ENCODE measurements around the gene PEX7. TPM values are rescaled to one million over a fixed set of nuclear protein-coding genes. Genes with fewer than 3 reads are reported as not detected.
A peak's percentile ranks its signal among the peaks of the same experiment; 100 is the strongest.

Gene PEX7
- total and polyA plus RNA-seq, 4 experiments from 2014 or later = 4.4 to 7.2 (median 5.1) TPM

DNA sequence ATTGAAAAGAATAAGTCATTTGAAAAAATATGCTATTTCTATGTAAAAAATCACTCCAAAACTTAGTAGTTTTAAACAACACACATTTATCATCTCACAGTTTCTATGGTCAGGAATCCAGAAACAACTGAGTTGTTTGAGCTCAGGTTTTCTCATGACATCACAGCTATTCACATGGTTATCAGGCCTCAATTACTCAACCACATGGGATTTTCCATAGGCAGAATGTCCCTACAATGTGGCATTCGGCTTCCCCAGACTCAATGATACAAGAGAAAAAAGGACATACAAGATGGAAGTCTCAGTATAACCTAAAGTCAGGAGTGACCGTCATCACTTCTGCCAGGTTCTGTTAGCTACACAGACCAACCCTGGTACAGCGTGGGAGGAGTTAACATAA, 96.3 kb downstream of the PEX7 start:
- Histone ChIP-seq H3K9me3 (ENCODE audit: control insufficient read depth in 1 of 2, low read length in 2 of 2) (no peaks in the 10 kb centered on the region), H3K27me3 (ENCODE audit: insufficient read depth, low read length) (peaks cover 23% of the 10 kb centered on the region), H3K4me1 (ENCODE audit: insufficient read depth, low read length) (peaks cover 39% of the 10 kb centered on the region), H3K4me3 (ENCODE audit: low read length in 2 of 2) (no peak overlapping the region), H3K27ac (ENCODE audit: low read depth, low read length) (no peak overlapping the region), H3K36me3 (ENCODE audit: insufficient read depth, low read length) (no peaks in the 10 kb centered on the region)
- no peaks in the 10 kb centered on the region for H3K9me3 Mint-ChIP-seq
- intact Hi-C loops (cut with micrococcal nuclease) = no loop called here
- H3K27ac Mint-ChIP-seq = no peak overlapping the region
- POLR2A ChIA-PET (ENCODE audit: partially characterized antibody) = no interaction called here
- peaks cover 12 to 27% (median 25%) of the 10 kb centered on the region in 4 donors for H3K4me1 Mint-ChIP-seq
- no peak for DNase-seq
- CTCF ChIA-PET (ENCODE audit: partially characterized antibody) = no interaction called here
- peak overlapping the region in 1 of 8 donors; percentile 48 for H3K4me3 Mint-ChIP-seq
- peaks cover 20 to 23% of the 10 kb centered on the region in 2 donors for H3K36me3 Mint-ChIP-seq
- peaks cover 23 to 26% of the 10 kb centered on the region in 2 donors for H3K27me3 Mint-ChIP-seq

GRCh38 chr6:136920216-136920615, 97.8 kb downstream of the PEX7 start:
- Histone ChIP-seq H3K4me3 (ENCODE audit: low read length in 2 of 2) (peak overlapping the region in 1 of 2 donors; percentile 33), H3K27ac (ENCODE audit: low read depth, low read length) (no peak overlapping the region), H3K9me3 (ENCODE audit: control insufficient read depth in 1 of 2, low read length in 2 of 2) (no peaks in the 10 kb centered on the region), H3K4me1 (ENCODE audit: insufficient read depth, low read length) (peaks cover 39% of the 10 kb centered on the region), H3K27me3 (ENCODE audit: insufficient read depth, low read length) (peaks cover 32% of the 10 kb centered on the region), H3K36me3 (ENCODE audit: insufficient read depth, low read length) (no peaks in the 10 kb centered on the region)
- peaks cover 0 to 4% (median 0%) of the 10 kb centered on the region in 8 donors for H3K9me3 Mint-ChIP-seq
- DNase-seq = peak in 2 of 5 donors; percentile 3 to 6
- no peak overlapping the region for H3K27ac Mint-ChIP-seq
- peaks cover 14 to 17% of the 10 kb centered on the region in 2 donors for H3K36me3 Mint-ChIP-seq
- H3K27me3 Mint-ChIP-seq = peaks cover 35 to 38% of the 10 kb centered on the region in 2 donors
- ChIA-PET CTCF (ENCODE audit: partially characterized antibody) (interaction anchor here (2.7 kb wide), 1 partner anchor 276 kb away, joined by 9 read pairs; no protein-coding TSS in a partner anchor), POLR2A (ENCODE audit: partially characterized antibody) (no interaction called here)
- H3K4me3 Mint-ChIP-seq = peak overlapping the region; percentile 54 to 87 (median 84)
- intact Hi-C loops (cut with micrococcal nuclease) = loop anchor here (10.0 kb wide), 1 partner anchor 315 kb away; no protein-coding TSS in a partner anchor
- H3K4me1 Mint-ChIP-seq = peaks cover 12 to 34% (median 29%) of the 10 kb centered on the region in 4 donors

- Histone ChIP-seq H3K4me1 (ENCODE audit: insufficient read depth, low read length) (peaks cover 39% of the 10 kb centered on the region), H3K4me3 (ENCODE audit: low read length in 2 of 2) (peak overlapping the region in 1 of 2 donors; percentile 33), H3K27me3 (ENCODE audit: insufficient read depth, low read length) (peaks cover 36% of the 10 kb centered on the region), H3K36me3 (ENCODE audit: insufficient read depth, low read length) (no peaks in the 10 kb centered on the region), H3K9me3 (ENCODE audit: control insufficient read depth in 1 of 2, low read length in 2 of 2) (no peaks in the 10 kb centered on the region), H3K27ac (ENCODE audit: low read depth, low read length) (no peak overlapping the region)
- H3K4me1 Mint-ChIP-seq = peaks cover 12 to 34% (median 29%) of the 10 kb centered on the region in 4 donors
- peaks cover 36 to 38% of the 10 kb centered on the region in 2 donors for H3K27me3 Mint-ChIP-seq
- CTCF ChIA-PET (ENCODE audit: partially characterized antibody) = interaction anchor here (2.7 kb wide), 1 partner anchor 277 kb away, joined by 9 read pairs; no protein-coding TSS in a partner anchor
- no peak overlapping the region for H3K27ac Mint-ChIP-seq
- peaks cover 8 to 11% of the 10 kb centered on the region in 2 donors for H3K36me3 Mint-ChIP-seq
- H3K9me3 Mint-ChIP-seq = peaks cover 0 to 4% (median 0%) of the 10 kb centered on the region in 8 donors
- peak overlapping the region; percentile 54 to 87 (median 84) for H3K4me3 Mint-ChIP-seq
- POLR2A ChIA-PET (ENCODE audit: partially characterized antibody) = interaction anchor here (0.9 kb wide), 1 partner anchor 129 kb away, joined by 3 read pairs; the partner anchor contains the start of gene MAP3K5
- intact Hi-C loops (cut with micrococcal nuclease) = loop anchor here (10.0 kb wide), 1 partner anchor 316 kb away; no protein-coding TSS in a partner anchor
- DNase-seq = peak in 4 of 5 donors; percentile 11 to 24 (median 16)
These were observed 98.4 kb downstream of the PEX7 start for GRCh38 chr6:136920671-136921380.

GRCh38 chr6:136921381-136921935, 99.1 kb downstream of the PEX7 start:
- H3K27me3 Mint-ChIP-seq = peaks cover 36 to 38% of the 10 kb centered on the region in 2 donors
- peaks cover 39% of the 10 kb centered on the region for H3K4me1 ChIP-seq (ENCODE audit: insufficient read depth, low read length)
- intact Hi-C loops (cut with micrococcal nuclease) = loop anchor here (10.0 kb wide), 1 partner anchor 317 kb away; no protein-coding TSS in a partner anchor
- H3K27me3 ChIP-seq (ENCODE audit: insufficient read depth, low read length) = peaks cover 36% of the 10 kb centered on the region
- peaks cover 4 to 8% of the 10 kb centered on the region in 2 donors for H3K36me3 Mint-ChIP-seq
- H3K9me3 ChIP-seq (ENCODE audit: control insufficient read depth in 1 of 2, low read length in 2 of 2) = no peaks in the 10 kb centered on the region
- H3K27ac ChIP-seq (ENCODE audit: low read depth, low read length) = no peak overlapping the region
- peaks cover 0 to 4% (median 0%) of the 10 kb centered on the region in 8 donors for H3K9me3 Mint-ChIP-seq
- DNase-seq = peak in 2 of 5 donors; percentile 1 to 6
- no peaks in the 10 kb centered on the region for H3K36me3 ChIP-seq (ENCODE audit: insufficient read depth, low read length)
- H3K4me3 ChIP-seq (ENCODE audit: low read length in 2 of 2) = peak overlapping the region in 1 of 2 donors; percentile 33
- no peak overlapping the region for H3K27ac Mint-ChIP-seq
- ChIA-PET CTCF (ENCODE audit: partially characterized antibody) (interaction anchor here (2.7 kb wide), 1 partner anchor 277 kb away, joined by 9 read pairs; no protein-coding TSS in a partner anchor), POLR2A (ENCODE audit: partially characterized antibody) (interaction anchor here (0.9 kb wide), 1 partner anchor 129 kb away, joined by 3 read pairs; the partner anchor contains the start of gene MAP3K5)
- peak overlapping the region; percentile 54 to 87 (median 82) for H3K4me3 Mint-ChIP-seq
- H3K4me1 Mint-ChIP-seq = peaks cover 12 to 34% (median 29%) of the 10 kb centered on the region in 4 donors

DNA sequence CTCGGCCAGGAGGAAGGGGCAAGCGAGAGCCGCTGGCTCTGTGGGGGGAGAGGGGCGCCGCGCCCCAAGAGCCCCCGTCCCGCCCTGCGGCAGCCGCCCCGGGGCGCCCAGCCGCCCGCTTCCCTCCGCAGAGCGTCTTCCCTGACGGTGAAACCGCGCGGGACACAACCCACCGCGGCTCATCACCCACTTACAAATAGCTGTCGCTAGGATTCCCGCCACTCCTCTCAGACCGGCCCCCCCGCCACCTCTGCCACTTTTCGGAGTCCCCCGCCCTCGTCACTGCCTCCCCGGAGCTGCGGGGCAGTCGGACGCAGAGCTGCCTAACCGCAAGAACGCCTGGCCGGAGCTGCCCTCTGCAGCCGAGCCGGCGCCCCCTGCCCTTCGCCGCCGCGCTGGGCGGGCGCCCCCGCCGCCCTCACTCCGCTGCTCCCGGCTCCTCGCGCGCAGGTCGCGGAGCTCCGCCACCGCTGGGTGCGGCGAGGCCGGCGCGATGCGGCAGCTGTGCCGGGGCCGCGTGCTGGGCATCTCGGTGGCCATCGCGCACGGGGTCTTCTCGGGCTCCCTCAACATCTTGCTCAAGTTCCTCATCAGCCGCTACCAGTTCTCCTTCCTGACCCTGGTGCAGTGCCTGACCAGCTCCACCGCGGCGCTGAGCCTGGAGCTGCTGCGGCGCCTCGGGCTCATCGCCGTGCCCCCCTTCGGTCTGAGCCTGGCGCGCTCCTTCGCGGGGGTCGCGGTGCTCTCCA, 99.7 kb downstream of the PEX7 start, which contains the start of gene SLC35D3:
Gene SLC35D3 (plus strand): TSS at position 366 of the 749 bp plus-strand sequence. CDS start 128 bp downstream, at position 494.
- intact Hi-C loops (cut with micrococcal nuclease) = loop anchor here (10.0 kb wide), 1 partner anchor 317 kb away; no protein-coding TSS in a partner anchor
- H3K27ac ChIP-seq (ENCODE audit: low read depth, low read length) = no peak within 1 kb of the TSS
- H3K27me3 ChIP-seq (ENCODE audit: insufficient read depth, low read length) = peaks cover 36% of the 10 kb centered on the region
- peaks cover 0 to 3% of the 10 kb centered on the region in 2 donors for H3K36me3 Mint-ChIP-seq
- CTCF ChIA-PET (ENCODE audit: partially characterized antibody) = interaction anchor here (0.8 to 2.7 kb wide), 3 partner anchors 8 to 278 kb away, joined by 3 to 9 read pairs (median 3); no protein-coding TSS in a partner anchor
- DNase-seq = peak in 4 of 5 donors; percentile 15 to 21 (median 16)
- peaks cover 12 to 34% (median 29%) of the 10 kb centered on the region in 4 donors for H3K4me1 Mint-ChIP-seq
- peaks cover 36 to 38% of the 10 kb centered on the region in 2 donors for H3K27me3 Mint-ChIP-seq
- no peaks in the 10 kb centered on the region for H3K9me3 ChIP-seq (ENCODE audit: control insufficient read depth in 1 of 2, low read length in 2 of 2)
- H3K27ac Mint-ChIP-seq = no peak within 1 kb of the TSS
- peaks cover 39% of the 10 kb centered on the region for H3K4me1 ChIP-seq (ENCODE audit: insufficient read depth, low read length)
- peaks cover 0 to 4% (median 0%) of the 10 kb centered on the region in 8 donors for H3K9me3 Mint-ChIP-seq
- peak within 1 kb of the TSS in 1 of 2 donors; percentile 33 for H3K4me3 ChIP-seq (ENCODE audit: low read length in 2 of 2)
- POLR2A ChIA-PET (ENCODE audit: partially characterized antibody) = interaction anchor here (0.6 to 0.9 kb wide), 2 partner anchors 130 to 1797 kb away, joined by 3 read pairs; partner anchors contain the start of gene MAP3K5
- no peaks in the 10 kb centered on the region for H3K36me3 ChIP-seq (ENCODE audit: insufficient read depth, low read length)
- peak within 1 kb of the TSS; percentile 78 to 89 (median 85) for H3K4me3 Mint-ChIP-seq

- intact Hi-C loops (cut with micrococcal nuclease) = loop anchor here (1.0 to 10.0 kb wide), 2 partner anchors 278 to 318 kb away; no protein-coding TSS in a partner anchor
- CTCF ChIA-PET (ENCODE audit: partially characterized antibody) = interaction anchor here (0.8 to 1.0 kb wide), 2 partner anchors 9 to 10 kb away, joined by 3 read pairs; no protein-coding TSS in a partner anchor
- no peak overlapping the region for H3K27ac Mint-ChIP-seq
- H3K36me3 Mint-ChIP-seq = peaks cover 0 to 3% of the 10 kb centered on the region in 2 donors
- H3K4me1 Mint-ChIP-seq = peaks cover 12 to 34% (median 29%) of the 10 kb centered on the region in 4 donors
- Histone ChIP-seq H3K36me3 (ENCODE audit: insufficient read depth, low read length) (no peaks in the 10 kb centered on the region), H3K27me3 (ENCODE audit: insufficient read depth, low read length) (peaks cover 36% of the 10 kb centered on the region), H3K27ac (ENCODE audit: low read depth, low read length) (no peak overlapping the region), H3K4me1 (ENCODE audit: insufficient read depth, low read length) (peaks cover 39% of the 10 kb centered on the region), H3K4me3 (ENCODE audit: low read length in 2 of 2) (peak overlapping the region in 1 of 2 donors; percentile 33), H3K9me3 (ENCODE audit: control insufficient read depth in 1 of 2, low read length in 2 of 2) (no peaks in the 10 kb centered on the region)
- DNase-seq = peak in 2 of 5 donors; percentile 9 to 20
- peak overlapping the region; percentile 78 to 89 (median 84) for H3K4me3 Mint-ChIP-seq
- peaks cover 0 to 4% (median 0%) of the 10 kb centered on the region in 8 donors for H3K9me3 Mint-ChIP-seq
- peaks cover 36 to 37% of the 10 kb centered on the region in 2 donors for H3K27me3 Mint-ChIP-seq
- POLR2A ChIA-PET (ENCODE audit: partially characterized antibody) = interaction anchor here (0.6 kb wide), 1 partner anchor 1797 kb away, joined by 3 read pairs; no protein-coding TSS in a partner anchor
These were observed 100.3 kb downstream of the PEX7 start for GRCh38 chr6:136922685-136923006.

Data from CD4-positive, alpha-beta memory T cell (primary cell).